OCI-LY1 (cell line): ENCODE data around the gene MORN5.

ENCODE experiments used
- H2AFZ ChIP-seq: fragments of 200-600 bp; sonication (generic), shearing (Covaris generic); 2 replicates; pipeline ENCODE4 v1.6.0; 2014; ENCODE audit warnings: antibody characterized with exemption, mild to moderate bottlenecking, low read length
- H3F3A ChIP-seq: fragments of 200-600 bp; sonication (generic), shearing (Covaris generic); 2 replicates; pipeline ENCODE4 v1.6.0; 2014; ENCODE audit warnings: mild to moderate bottlenecking, antibody characterized with exemption, low read length, moderate library complexity; ENCODE audit not compliant: insufficient read depth
- H3K27ac ChIP-seq: fragments of 200-600 bp; sonication (generic); 2 replicates; pipeline ENCODE4 v1.5.1; 2014; ENCODE audit warnings: low read length, mixed run types, mild to moderate bottlenecking, low read depth; ENCODE audit not compliant: poor library complexity, severe bottlenecking
- H3K27me3 ChIP-seq: fragments of 200-600 bp; sonication (generic); 2 replicates; pipeline ENCODE4 v1.6.0; 2014; ENCODE audit warnings: antibody characterized with exemption, mild to moderate bottlenecking, low read length, moderate library complexity; ENCODE audit not compliant: insufficient read depth
- H3K36me3 ChIP-seq: fragments of 200-600 bp; sonication (generic); 2 replicates; pipeline ENCODE4 v1.6.1; 2014; ENCODE audit warnings: mild to moderate bottlenecking, antibody characterized with exemption, low read length, moderate library complexity, mixed read lengths; ENCODE audit not compliant: insufficient read depth
- H3K4me1 ChIP-seq: fragments of 200-600 bp; sonication (generic); 2 replicates; pipeline ENCODE4 v1.5.1; 2014; ENCODE audit warnings: mild to moderate bottlenecking, low read length, moderate library complexity; ENCODE audit not compliant: insufficient read depth, severe bottlenecking
- H3K4me2 ChIP-seq: fragments of 200-600 bp; sonication (generic), shearing (Covaris generic); 2 replicates; pipeline ENCODE4 v1.6.1; 2014; ENCODE audit warnings: low read length
- H3K4me3 ChIP-seq: fragments of 200-600 bp; sonication (generic); 2 replicates; pipeline ENCODE4 v1.5.1; 2014; ENCODE audit warnings: low read length, low read depth, mild to moderate bottlenecking, mixed read lengths; ENCODE audit not compliant: poor library complexity, severe bottlenecking
- H3K79me2 ChIP-seq: fragments of 200-600 bp; shearing (Covaris generic); 2 replicates; pipeline ENCODE4 v1.6.1; 2016; ENCODE audit warnings: mixed run types, low read length, mixed read lengths; ENCODE audit not compliant: insufficient read depth
- H3K9ac ChIP-seq: fragments of 200-600 bp; sonication (generic), shearing (Covaris generic); 2 replicates; pipeline ENCODE4 v1.6.1; 2014; ENCODE audit warnings: mild to moderate bottlenecking, low read length, mixed read lengths
- H3K9me2 ChIP-seq: fragments of 200-600 bp; sonication (generic), shearing (Covaris generic); 2 replicates; pipeline ENCODE4 v1.6.1; 2014; ENCODE audit warnings: low read depth, mild to moderate bottlenecking, low read length, mixed read lengths
- H3K9me3 ChIP-seq: fragments of 200-600 bp; shearing (Covaris generic); 2 replicates; pipeline ENCODE4 v1.6.1; 2014; ENCODE audit warnings: low read length, mixed read lengths
- H4K20me1 ChIP-seq: fragments of 200-600 bp; sonication (generic), shearing (Covaris generic); 2 replicates; pipeline ENCODE4 v1.6.0; 2016; ENCODE audit warnings: mild to moderate bottlenecking, low read length; ENCODE audit not compliant: insufficient read depth
- EZH2 ChIP-seq: fragments of 200-600 bp; sonication (generic), shearing (Covaris generic); IDR thresholded peaks from 2 replicates; pipeline ENCODE4 v1.8.0; 2017; ENCODE audit warnings: borderline replicate concordance, mixed run types, mild to moderate bottlenecking, antibody characterized with exemption, low read length, moderate library complexity, mixed read lengths
- TF ChIP-seq, protein P1 (sequence below): fragments of 200-600 bp; sonication (generic), shearing (Covaris generic); IDR thresholded peaks from 2 replicates; pipeline ENCODE4 v1.5.1; 2017; ENCODE audit warnings: mild to moderate bottlenecking, antibody characterized with exemption, low read length, moderate library complexity, mixed read lengths

Gene MORN5

DNA sequence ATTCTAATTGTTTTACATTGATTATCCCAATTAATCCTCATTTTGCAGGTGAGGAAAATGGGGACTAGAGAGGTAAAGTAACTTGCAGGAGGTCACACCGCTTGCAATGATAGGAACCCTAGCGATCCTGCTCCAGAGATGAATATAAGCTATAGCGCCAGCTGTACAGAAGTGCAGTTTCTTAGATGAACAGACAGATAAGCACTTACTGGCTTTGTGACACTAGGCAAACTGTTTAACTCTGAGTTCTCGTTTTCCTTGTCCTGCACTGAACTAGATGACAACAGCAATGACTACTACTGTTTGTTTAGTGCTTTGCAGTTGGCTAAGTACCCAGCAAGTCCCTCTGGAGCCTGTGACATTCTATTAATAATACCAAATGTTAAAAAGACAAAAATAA, 57.9 kb downstream of the MORN5 start:
- TF ChIP-seq, protein P1, sequence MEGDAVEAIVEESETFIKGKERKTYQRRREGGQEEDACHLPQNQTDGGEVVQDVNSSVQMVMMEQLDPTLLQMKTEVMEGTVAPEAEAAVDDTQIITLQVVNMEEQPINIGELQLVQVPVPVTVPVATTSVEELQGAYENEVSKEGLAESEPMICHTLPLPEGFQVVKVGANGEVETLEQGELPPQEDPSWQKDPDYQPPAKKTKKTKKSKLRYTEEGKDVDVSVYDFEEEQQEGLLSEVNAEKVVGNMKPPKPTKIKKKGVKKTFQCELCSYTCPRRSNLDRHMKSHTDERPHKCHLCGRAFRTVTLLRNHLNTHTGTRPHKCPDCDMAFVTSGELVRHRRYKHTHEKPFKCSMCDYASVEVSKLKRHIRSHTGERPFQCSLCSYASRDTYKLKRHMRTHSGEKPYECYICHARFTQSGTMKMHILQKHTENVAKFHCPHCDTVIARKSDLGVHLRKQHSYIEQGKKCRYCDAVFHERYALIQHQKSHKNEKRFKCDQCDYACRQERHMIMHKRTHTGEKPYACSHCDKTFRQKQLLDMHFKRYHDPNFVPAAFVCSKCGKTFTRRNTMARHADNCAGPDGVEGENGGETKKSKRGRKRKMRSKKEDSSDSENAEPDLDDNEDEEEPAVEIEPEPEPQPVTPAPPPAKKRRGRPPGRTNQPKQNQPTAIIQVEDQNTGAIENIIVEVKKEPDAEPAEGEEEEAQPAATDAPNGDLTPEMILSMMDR: no peak
- TF ChIP-seq EZH2: no peak
- Histone ChIP-seq H3K4me2 (no peak overlapping the region), H3K79me2 (no peaks in the 10 kb centered on the region), H4K20me1 (no peaks in the 10 kb centered on the region), H3K4me3 (no peak overlapping the region), H3K9ac (no peak overlapping the region), H3F3A (no peaks in the 10 kb centered on the region), H3K36me3 (no peaks in the 10 kb centered on the region), H3K9me2 (no peaks in the 10 kb centered on the region), H3K27me3 (peaks cover 4% of the 10 kb centered on the region; the same call in 1 of the 2 replicates), H3K4me1 (peaks cover 7% of the 10 kb centered on the region), H3K27ac (no peak overlapping the region), H2AFZ (no peak overlapping the region), H3K9me3 (no peaks in the 10 kb centered on the region)

GRCh38 chr9:122218071-122218934, 58.6 kb downstream of the MORN5 start:
- no peak overlapping the region for H2AFZ ChIP-seq
- no peaks in the 10 kb centered on the region for H3K9me2 ChIP-seq
- no peak for TF ChIP-seq EZH2
- TF ChIP-seq, protein P1: no peak
- no peaks in the 10 kb centered on the region for H3F3A ChIP-seq
- no peaks in the 10 kb centered on the region for H4K20me1 ChIP-seq
- H3K36me3 ChIP-seq: no peaks in the 10 kb centered on the region
- no peaks in the 10 kb centered on the region for H3K9me3 ChIP-seq
- peaks cover 7% of the 10 kb centered on the region for H3K4me1 ChIP-seq
- no peak overlapping the region for H3K4me2 ChIP-seq
- H3K27me3 ChIP-seq: peaks cover 7% of the 10 kb centered on the region; the same call in 1 of the 2 replicates
- no peaks in the 10 kb centered on the region for H3K79me2 ChIP-seq
- H3K9ac ChIP-seq: no peak overlapping the region
- H3K27ac ChIP-seq: no peak overlapping the region
- no peak overlapping the region for H3K4me3 ChIP-seq

- TF ChIP-seq, protein P1: no peak
- TF ChIP-seq EZH2: no peak
- H3K9ac ChIP-seq: no peak overlapping the region
- H3K4me1 ChIP-seq: peaks cover 2% of the 10 kb centered on the region
- H3K79me2 ChIP-seq: no peaks in the 10 kb centered on the region
- no peak overlapping the region for H3K4me2 ChIP-seq
- no peak overlapping the region for H2AFZ ChIP-seq
- H4K20me1 ChIP-seq: no peaks in the 10 kb centered on the region
- no peak overlapping the region for H3K27ac ChIP-seq
- peaks cover 7% of the 10 kb centered on the region; the same call in 1 of the 2 replicates for H3K27me3 ChIP-seq
- H3K9me2 ChIP-seq: no peaks in the 10 kb centered on the region
- no peak overlapping the region for H3K4me3 ChIP-seq
- no peaks in the 10 kb centered on the region for H3K9me3 ChIP-seq
- no peaks in the 10 kb centered on the region for H3K36me3 ChIP-seq
- no peaks in the 10 kb centered on the region for H3F3A ChIP-seq
Observed at GRCh38 chr9:122218935-122219855, 59.5 kb downstream of the MORN5 start.
